ENCODE data around the gene KCNAB1. TPM values are rescaled to one million over a fixed set of nuclear protein-coding genes. Genes with fewer than 3 reads are reported as not detected.
A peak's percentile ranks its signal among the peaks of the same experiment; 100 is the strongest.

KCNAB1 gene
- total and polyA plus RNA-seq, 2 donors (not counting 1 experiment from before 2014, with no cell fraction given), result not detected

DNA sequence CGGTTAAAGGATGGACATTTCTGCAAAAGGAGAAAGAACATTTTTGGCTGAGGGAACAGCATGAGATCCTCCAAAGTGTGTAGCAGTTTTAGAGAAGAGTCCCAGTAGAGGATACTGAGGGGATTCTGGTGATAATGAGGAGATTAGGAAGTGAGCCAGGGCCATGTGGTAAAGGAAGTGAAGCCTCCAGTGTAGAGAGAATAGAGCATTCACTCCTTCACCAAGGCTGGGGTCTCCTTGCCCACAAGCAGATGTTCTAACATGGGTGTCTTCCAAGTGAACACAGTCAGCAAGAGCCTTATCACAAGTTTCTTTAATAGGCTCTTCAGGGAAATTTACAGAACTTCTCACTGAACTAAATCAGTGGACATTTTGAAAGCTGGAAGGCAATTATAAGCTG, 260.9 kb downstream of the KCNAB1 start:
- H3K27me3 Mint-ChIP-seq, result peaks cover 23% of the 10 kb centered on the region
- Histone ChIP-seq H3K79me2 (ENCODE audit: control insufficient read depth, insufficient read depth, low read length) (no peaks in the 10 kb centered on the region), H4K20me1 (ENCODE audit: control insufficient read depth, insufficient read depth, low read length, poor library complexity, severe bottlenecking) (no peaks in the 10 kb centered on the region), H3K9ac (ENCODE audit: low read length) (no peak overlapping the region), H3K4me1 (ENCODE audit: control insufficient read depth in 2 of 2, insufficient read depth in 2 of 2, low read length in 2 of 2) (no peaks in the 10 kb centered on the region), H3K27me3 (replicated peaks in 1 of 4; ENCODE audit: control extremely low read depth in 1 of 4, control insufficient read depth in 3 of 4, insufficient read depth in 4 of 4, low read length in 3 of 4) (no peaks in the 10 kb centered on the region), H2AFZ (ENCODE audit: insufficient read depth, low read depth, low read length, poor library complexity, severe bottlenecking) (no peak overlapping the region), H3K27ac (ENCODE audit: low read length in 2 of 2) (no peak overlapping the region), H3K9me3 (ENCODE audit: control extremely low read depth in 1 of 3, control insufficient read depth in 2 of 3, insufficient read depth in 1 of 3, low read length in 2 of 3) (no peaks in the 10 kb centered on the region), H3K4me3 (ENCODE audit: control extremely low read depth in 1 of 5, extremely low read depth in 1 of 5, insufficient read depth in 1 of 5, low read depth in 2 of 5, low read length in 4 of 5) (no peak overlapping the region), H3K36me3 (replicated peaks in 1 of 2; ENCODE audit: control extremely low read depth in 1 of 2, control insufficient read depth in 1 of 2, extremely low read depth in 1 of 2, insufficient read depth in 2 of 2, low read length in 1 of 2) (no peaks in the 10 kb centered on the region), H3K4me2 (replicated peaks; ENCODE audit: low read depth, low read length, poor library complexity, severe bottlenecking) (no peak overlapping the region)
- WGBS (ENCODE audit: insufficient coverage), result 50% methylated on average over 1 of the region's 1 CpG
- ATAC-seq (ENCODE audit: low read depth) (no peak), DNase-seq (no peak)
- CTCF ChIA-PET, result interaction anchor here (1.0 to 3.8 kb wide), 5 partner anchors 37 to 337 kb away, joined by 3 to 22 read pairs (median 3); no protein-coding TSS in a partner anchor
- H3K4me1 Mint-ChIP-seq, result no peaks in the 10 kb centered on the region
- intact Hi-C loops (cut with micrococcal nuclease), result loop anchor here (10.0 kb wide), 1 partner anchor 226 kb away; no protein-coding TSS in a partner anchor
- POLR2A ChIA-PET, result no interaction called here
- H3K4me3 Mint-ChIP-seq, result no peak overlapping the region
- H3K9me3 Mint-ChIP-seq (ENCODE audit: insufficient read depth), result no peaks in the 10 kb centered on the region
- TF ChIP-seq CTCF (IDR thresholded peaks at IDR 0.05), result no peak
- TF ChIP-seq EZH2 (IDR thresholded peaks at IDR 0.05; ENCODE audit: borderline replicate concordance, insufficient read depth, low read depth, low read length, poor library complexity, severe bottlenecking), result no peak
- no peak overlapping the region for H3K27ac Mint-ChIP-seq

DNA sequence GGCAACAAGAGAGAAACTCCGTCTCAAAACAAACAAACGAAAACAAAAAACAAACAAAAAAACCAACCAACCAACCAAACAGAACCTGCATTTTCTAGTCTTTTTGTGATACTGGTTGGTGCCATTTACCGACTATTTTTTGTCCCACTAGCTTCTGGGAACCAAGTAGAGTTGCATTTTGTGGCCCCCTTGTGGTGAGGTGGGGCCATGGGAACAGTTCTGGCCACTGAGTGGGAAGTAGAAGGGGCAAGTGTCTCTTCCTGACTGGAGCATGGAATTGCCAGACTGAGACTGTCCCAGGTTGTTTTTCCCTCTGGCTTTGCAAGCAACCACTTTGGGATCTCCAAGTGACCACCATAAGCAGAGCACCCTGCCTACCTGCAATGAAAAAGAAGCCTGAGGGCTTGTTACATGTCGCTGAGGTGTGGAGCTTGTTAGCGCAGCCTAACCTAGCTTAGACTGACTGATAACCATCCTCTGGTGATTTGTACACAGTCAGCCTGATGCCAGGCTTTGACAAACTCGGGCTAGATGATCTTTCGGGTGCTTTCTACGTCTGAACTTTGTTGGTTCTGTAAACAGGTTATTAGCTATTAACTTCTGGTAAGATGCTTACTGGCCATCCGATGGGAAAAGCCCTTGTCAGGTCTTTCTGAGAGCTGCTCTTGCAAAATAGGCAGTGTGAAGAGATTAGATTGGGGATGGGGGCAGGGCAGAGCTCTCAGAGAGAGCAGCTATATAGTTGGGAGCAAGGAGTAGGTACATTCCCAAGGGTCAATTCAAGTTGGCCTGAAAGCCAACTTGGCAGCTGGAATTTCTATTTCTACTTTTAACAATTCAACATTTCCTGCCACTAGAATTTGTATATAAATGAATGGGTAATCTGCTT, 262.3 kb downstream of the KCNAB1 start:
- Mint-ChIP-seq H3K4me3 (no peak overlapping the region), H3K9me3 (ENCODE audit: insufficient read depth) (no peaks in the 10 kb centered on the region), H3K4me1 (no peaks in the 10 kb centered on the region), H3K27ac (no peak overlapping the region), H3K27me3 (peaks cover 17% of the 10 kb centered on the region)
- TF ChIP-seq EZH2 (IDR thresholded peaks at IDR 0.05; ENCODE audit: borderline replicate concordance, insufficient read depth, low read depth, low read length, poor library complexity, severe bottlenecking) (no peak), CTCF (IDR thresholded peaks at IDR 0.05) (peak; percentile 39)
- Histone ChIP-seq H3K27me3 (replicated peaks in 1 of 4; ENCODE audit: control extremely low read depth in 1 of 4, control insufficient read depth in 3 of 4, insufficient read depth in 4 of 4, low read length in 3 of 4) (no peaks in the 10 kb centered on the region), H3K79me2 (ENCODE audit: control insufficient read depth, insufficient read depth, low read length) (no peaks in the 10 kb centered on the region), H3K27ac (ENCODE audit: low read length in 2 of 2) (no peak overlapping the region), H3K4me3 (ENCODE audit: control extremely low read depth in 1 of 5, extremely low read depth in 1 of 5, insufficient read depth in 1 of 5, low read depth in 2 of 5, low read length in 4 of 5) (no peak overlapping the region), H4K20me1 (ENCODE audit: control insufficient read depth, insufficient read depth, low read length, poor library complexity, severe bottlenecking) (no peaks in the 10 kb centered on the region), H3K9me3 (ENCODE audit: control extremely low read depth in 1 of 3, control insufficient read depth in 2 of 3, insufficient read depth in 1 of 3, low read length in 2 of 3) (no peaks in the 10 kb centered on the region), H3K4me1 (ENCODE audit: control insufficient read depth in 2 of 2, insufficient read depth in 2 of 2, low read length in 2 of 2) (no peaks in the 10 kb centered on the region), H2AFZ (ENCODE audit: insufficient read depth, low read depth, low read length, poor library complexity, severe bottlenecking) (no peak overlapping the region), H3K9ac (ENCODE audit: low read length) (no peak overlapping the region), H3K4me2 (replicated peaks; ENCODE audit: low read depth, low read length, poor library complexity, severe bottlenecking) (no peak overlapping the region), H3K36me3 (replicated peaks in 1 of 2; ENCODE audit: control extremely low read depth in 1 of 2, control insufficient read depth in 1 of 2, extremely low read depth in 1 of 2, insufficient read depth in 2 of 2, low read length in 1 of 2) (no peaks in the 10 kb centered on the region)
- ChIA-PET CTCF (interaction anchor here (0.5 to 3.8 kb wide), 9 partner anchors 12 to 1885 kb away, joined by 3 to 22 read pairs (median 4); partner anchors contain the start of gene C3orf33), POLR2A (no interaction called here)
- ATAC-seq (ENCODE audit: low read depth) (no peak), DNase-seq (peak; percentile 14)
- intact Hi-C loops (cut with micrococcal nuclease), result loop anchor here (1.0 to 10.0 kb wide), 2 partner anchors 127 to 228 kb away; no protein-coding TSS in a partner anchor
- WGBS (ENCODE audit: insufficient coverage), result 83% methylated on average over 6 of the region's 9 CpGs

Measured in B cell (primary cell).